DOHH2 (cell line): ENCODE data around the gene HELZ.

Experiments
- H3F3A ChIP-seq: fragments of 200-600 bp; sonication (generic), shearing (Covaris generic); 2 replicates; pipeline ENCODE4 v1.6.0; 2016; ENCODE audit warnings: antibody characterized with exemption, mild to moderate bottlenecking; ENCODE audit not compliant: control insufficient read depth, insufficient read depth
- H3K27ac ChIP-seq: fragments of 200-600 bp; sonication (generic); 2 replicates; pipeline ENCODE4 v1.5.1; 2014; ENCODE audit warnings: low read depth, mild to moderate bottlenecking, low read length, moderate library complexity
- H3K27me3 ChIP-seq: fragments of 200-600 bp; sonication (generic); 2 replicates; pipeline ENCODE4 v1.6.1; 2014; ENCODE audit warnings: mild to moderate bottlenecking, low read length, mixed read lengths; ENCODE audit not compliant: control insufficient read depth
- H3K36me3 ChIP-seq: fragments of 200-600 bp; sonication (generic); 2 replicates; pipeline ENCODE4 v1.6.1; 2014; ENCODE audit warnings: mild to moderate bottlenecking, low read length, moderate library complexity, mixed read lengths; ENCODE audit not compliant: control insufficient read depth
- H3K4me1 ChIP-seq: fragments of 200-600 bp; sonication (generic); 2 replicates; pipeline ENCODE4 v1.6.1; 2014; ENCODE audit warnings: mild to moderate bottlenecking, low read length, mixed read lengths; ENCODE audit not compliant: control insufficient read depth
- H3K4me2 ChIP-seq: fragments of 200-600 bp; sonication (generic); 2 replicates; pipeline ENCODE4 v1.6.0; 2014; ENCODE audit warnings: mild to moderate bottlenecking, low read length, moderate library complexity
- H3K4me3 ChIP-seq: fragments of 200-600 bp; sonication (generic); 2 replicates; pipeline ENCODE4 v1.5.1; 2014; ENCODE audit warnings: mild to moderate bottlenecking, low read length, mixed read lengths
- H3K79me2 ChIP-seq: fragments of 200-600 bp; sonication (generic); 2 replicates; pipeline ENCODE4 v1.6.1; 2014; ENCODE audit warnings: mild to moderate bottlenecking, low read length, mixed read lengths; ENCODE audit not compliant: control insufficient read depth
- H3K9me2 ChIP-seq: fragments of 200-600 bp; sonication (generic); replicated peaks from 2 replicates; pipeline ENCODE4 v1.6.1; 2014; ENCODE audit warnings: mild to moderate bottlenecking, low read length, mixed read lengths; ENCODE audit not compliant: control insufficient read depth
- H3K9me3 ChIP-seq: fragments of 200-600 bp; sonication (generic); 2 replicates; pipeline ENCODE4 v1.6.1; 2014; ENCODE audit warnings: antibody characterized with exemption, low read length, mixed read lengths; ENCODE audit not compliant: control insufficient read depth, insufficient read depth
- H4K20me1 ChIP-seq: fragments of 200-600 bp; sonication (generic); 2 replicates; pipeline ENCODE4 v1.6.0; 2014; ENCODE audit warnings: low read depth, mild to moderate bottlenecking, antibody characterized with exemption, low read length, moderate library complexity; ENCODE audit not compliant: control insufficient read depth, insufficient read depth
- EZH2phosphoT487 ChIP-seq: fragments of 200-600 bp; sonication (generic); IDR thresholded peaks from 2 replicates; pipeline ENCODE4 v1.6.1; 2017; ENCODE audit warnings: borderline replicate concordance, mild to moderate bottlenecking, antibody characterized with exemption, low read length, moderate library complexity, mixed read lengths
- TF ChIP-seq, protein P1 (sequence below): fragments of 200-600 bp; sonication (generic); IDR thresholded peaks from one replicate; pipeline ENCODE4 v1.5.1; 2014; ENCODE audit warnings: antibody characterized with exemption, mild to moderate bottlenecking, low read depth, low read length; ENCODE audit not compliant: poor library complexity, severe bottlenecking

Gene HELZ

DNA sequence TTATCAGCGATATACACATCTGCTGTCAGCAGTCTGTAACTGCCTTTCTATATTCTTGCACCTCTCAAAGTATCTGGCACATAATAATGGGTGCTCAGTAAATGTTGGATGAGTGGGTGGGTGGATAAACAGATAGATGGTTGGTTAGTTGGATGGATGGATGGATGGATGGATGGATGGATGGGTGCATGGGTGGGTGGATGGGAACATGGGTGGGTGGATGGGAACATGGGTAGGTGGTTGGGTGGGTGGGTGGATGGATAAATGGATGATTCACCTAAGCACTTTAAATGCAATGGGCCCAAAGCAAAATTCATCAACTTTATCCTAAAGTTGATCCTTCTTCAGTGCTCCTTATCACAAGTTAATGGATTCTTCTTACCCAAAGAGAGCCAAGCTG, 48.6 kb downstream of the HELZ start:
- no peaks in the 10 kb centered on the region for H3K4me1 ChIP-seq
- H3K4me3 ChIP-seq, result no peak overlapping the region
- H3K27me3 ChIP-seq, result no peaks in the 10 kb centered on the region
- H4K20me1 ChIP-seq, result no peaks in the 10 kb centered on the region
- no peak overlapping the region for H3K4me2 ChIP-seq
- no peaks in the 10 kb centered on the region for H3K9me3 ChIP-seq
- no peak overlapping the region for H3K27ac ChIP-seq
- H3K9me2 ChIP-seq, result no peaks in the 10 kb centered on the region
- peaks cover 54% of the 10 kb centered on the region for H3K36me3 ChIP-seq
- no peak for TF ChIP-seq EZH2phosphoT487
- TF ChIP-seq, protein P1, sequence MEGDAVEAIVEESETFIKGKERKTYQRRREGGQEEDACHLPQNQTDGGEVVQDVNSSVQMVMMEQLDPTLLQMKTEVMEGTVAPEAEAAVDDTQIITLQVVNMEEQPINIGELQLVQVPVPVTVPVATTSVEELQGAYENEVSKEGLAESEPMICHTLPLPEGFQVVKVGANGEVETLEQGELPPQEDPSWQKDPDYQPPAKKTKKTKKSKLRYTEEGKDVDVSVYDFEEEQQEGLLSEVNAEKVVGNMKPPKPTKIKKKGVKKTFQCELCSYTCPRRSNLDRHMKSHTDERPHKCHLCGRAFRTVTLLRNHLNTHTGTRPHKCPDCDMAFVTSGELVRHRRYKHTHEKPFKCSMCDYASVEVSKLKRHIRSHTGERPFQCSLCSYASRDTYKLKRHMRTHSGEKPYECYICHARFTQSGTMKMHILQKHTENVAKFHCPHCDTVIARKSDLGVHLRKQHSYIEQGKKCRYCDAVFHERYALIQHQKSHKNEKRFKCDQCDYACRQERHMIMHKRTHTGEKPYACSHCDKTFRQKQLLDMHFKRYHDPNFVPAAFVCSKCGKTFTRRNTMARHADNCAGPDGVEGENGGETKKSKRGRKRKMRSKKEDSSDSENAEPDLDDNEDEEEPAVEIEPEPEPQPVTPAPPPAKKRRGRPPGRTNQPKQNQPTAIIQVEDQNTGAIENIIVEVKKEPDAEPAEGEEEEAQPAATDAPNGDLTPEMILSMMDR, result no peak
- no peaks in the 10 kb centered on the region for H3F3A ChIP-seq
- H3K79me2 ChIP-seq, result no peaks in the 10 kb centered on the region

GRCh38 chr17:67194134-67194533, 50.9 kb downstream of the HELZ start:
- no peaks in the 10 kb centered on the region for H3K9me3 ChIP-seq
- H3K4me2 ChIP-seq, result no peak overlapping the region
- no peaks in the 10 kb centered on the region for H3F3A ChIP-seq
- no peak overlapping the region for H3K27ac ChIP-seq
- no peaks in the 10 kb centered on the region for H3K79me2 ChIP-seq
- H3K36me3 ChIP-seq, result peaks cover 43% of the 10 kb centered on the region
- H3K4me1 ChIP-seq, result no peaks in the 10 kb centered on the region
- no peaks in the 10 kb centered on the region for H4K20me1 ChIP-seq
- H3K4me3 ChIP-seq, result no peak overlapping the region
- H3K27me3 ChIP-seq, result no peaks in the 10 kb centered on the region
- no peak for TF ChIP-seq EZH2phosphoT487
- H3K9me2 ChIP-seq, result no peaks in the 10 kb centered on the region

DNA sequence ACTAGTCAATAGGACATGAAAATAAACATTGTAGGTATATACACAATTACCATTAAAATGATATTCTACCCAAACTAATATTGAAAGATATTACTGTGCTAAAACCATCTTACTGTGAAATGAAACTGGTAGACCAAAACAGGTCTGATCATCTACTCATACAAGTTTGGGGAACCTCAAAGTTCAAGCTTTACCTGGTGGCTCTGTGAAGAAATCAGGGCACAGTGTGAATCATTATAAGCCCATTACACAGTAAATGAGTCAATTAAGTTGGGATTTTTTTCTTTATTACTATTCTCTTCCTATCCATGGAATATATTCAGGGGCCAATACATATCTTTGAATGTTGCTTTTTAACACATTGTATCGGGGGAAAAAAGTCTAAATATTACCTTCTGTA, 57.1 kb downstream of the HELZ start:
- Histone ChIP-seq H4K20me1 (peaks cover 3% of the 10 kb centered on the region; the same call in 1 of the 2 replicates), H3K9me3 (no peaks in the 10 kb centered on the region), H3K4me2 (no peak overlapping the region), H3K4me3 (no peak overlapping the region), H3K4me1 (no peaks in the 10 kb centered on the region), H3K79me2 (no peaks in the 10 kb centered on the region), H3K27me3 (no peaks in the 10 kb centered on the region), H3K36me3 (peaks cover 39% of the 10 kb centered on the region), H3K9me2 (no peaks in the 10 kb centered on the region), H3K27ac (no peak overlapping the region), H3F3A (no peaks in the 10 kb centered on the region)
- TF ChIP-seq EZH2phosphoT487, result no peak
- TF ChIP-seq, protein P1, result no peak

DNA sequence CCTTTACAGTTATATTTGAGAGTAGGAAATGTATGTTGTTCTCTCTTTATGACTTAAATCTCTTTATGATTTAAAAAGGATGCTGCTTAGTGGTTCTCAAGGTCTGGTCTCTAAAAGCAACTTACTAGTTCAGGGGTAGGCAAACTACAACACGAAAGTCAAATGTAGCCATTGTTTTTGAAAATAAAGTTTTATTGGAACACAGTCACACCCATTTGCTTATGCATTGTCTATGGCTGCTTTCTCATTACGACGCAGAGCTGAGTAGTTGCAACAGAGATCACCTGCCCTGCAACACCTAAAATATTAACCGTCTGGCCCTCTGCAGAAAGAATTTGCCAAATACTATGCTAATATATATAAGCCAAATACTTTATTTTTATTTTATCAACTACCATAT, 58.2 kb downstream of the HELZ start:
- H3K9me3 ChIP-seq, result no peaks in the 10 kb centered on the region
- no peaks in the 10 kb centered on the region for H3K4me1 ChIP-seq
- no peaks in the 10 kb centered on the region for H3K9me2 ChIP-seq
- H4K20me1 ChIP-seq, result peaks cover 3% of the 10 kb centered on the region; the same call in 1 of the 2 replicates
- no peaks in the 10 kb centered on the region for H3K27me3 ChIP-seq
- H3K36me3 ChIP-seq, result peaks cover 40% of the 10 kb centered on the region
- no peaks in the 10 kb centered on the region for H3K79me2 ChIP-seq
- H3K4me3 ChIP-seq, result no peak overlapping the region
- no peaks in the 10 kb centered on the region for H3F3A ChIP-seq
- H3K27ac ChIP-seq, result no peak overlapping the region
- no peak overlapping the region for H3K4me2 ChIP-seq
- TF ChIP-seq EZH2phosphoT487, result no peak
- TF ChIP-seq, protein P1, result no peak
